Breast epithelium (tissue), 3 donors: ENCODE data around the gene PPM1D.

Source experiments
- CTCF ChIP-seq, 3 donors: fragments of 450-650 bp; IDR thresholded peaks; one replicate each; pipeline ENCODE4 v1.5.1; 2016 to 2017; ENCODE audit warnings: antibody characterized with exemption in 3 of 3, mild to moderate bottlenecking in 3 of 3, moderate library complexity in 3 of 3
- POLR2A ChIP-seq: fragments of 450-650 bp; IDR thresholded peaks from one replicate; pipeline ENCODE4 v1.6.1; 2016; ENCODE audit warnings: antibody characterized with exemption, mild to moderate bottlenecking, moderate library complexity

- TF ChIP-seq CTCF (IDR thresholded peaks at IDR 0.05) (no peak), POLR2A (no peak)
These were observed 2.4 kb downstream of the PPM1D start for GRCh38 chr17:60602385-60602742.
